Measurements from ENCODE around the gene NCBP1. TPM values are rescaled to one million over a fixed set of nuclear protein-coding genes. Genes with fewer than 3 reads are reported as not detected.

NCBP1 gene
- total RNA-seq, 2 donors from 2014 or later: 16.1 to 28.7 TPM

GRCh38 chr9:97600531-97601227, 32.9 kb upstream of the NCBP1 start:
- Histone ChIP-seq H3K27ac (no peak overlapping the region), H3K4me1 (ENCODE audit: control insufficient read depth in 1 of 2, low read depth in 2 of 2) (peaks cover 25 to 32% of the 10 kb centered on the region in 2 donors), H3K9me3 (no peaks in the 10 kb centered on the region), H3K27me3 (replicated peaks; ENCODE audit: insufficient read depth) (no peaks in the 10 kb centered on the region), H3K4me3 (no peak overlapping the region), H3K36me3 (peaks cover 52% of the 10 kb centered on the region)
- TF ChIP-seq CTCF (IDR thresholded peaks at IDR 0.05): no peak
- DNase-seq (ENCODE audit: low spot score) (no peak), ATAC-seq (ENCODE audit: insufficient number of reproducible peaks, low FRiP score, low read depth) (no peak)

- H3K36me3 ChIP-seq: peaks cover 55% of the 10 kb centered on the region
- no peak for ATAC-seq (ENCODE audit: insufficient number of reproducible peaks, low FRiP score, low read depth)
- no peaks in the 10 kb centered on the region for H3K9me3 ChIP-seq
Measured at GRCh38 chr9:97601228-97601898, 32.3 kb upstream of the NCBP1 start.

GRCh38 chr9:97602430-97602829, 31.2 kb upstream of the NCBP1 start:
- H3K27ac ChIP-seq: no peak overlapping the region
- H3K4me3 ChIP-seq: no peak overlapping the region
- peaks cover 55% of the 10 kb centered on the region for H3K36me3 ChIP-seq
- TF ChIP-seq CTCF (IDR thresholded peaks at IDR 0.05): no peak
- H3K27me3 ChIP-seq (replicated peaks; ENCODE audit: insufficient read depth): no peaks in the 10 kb centered on the region
- no peak for ATAC-seq (ENCODE audit: insufficient number of reproducible peaks, low FRiP score, low read depth)
- no peaks in the 10 kb centered on the region for H3K9me3 ChIP-seq
- peaks cover 14 to 16% of the 10 kb centered on the region in 2 donors for H3K4me1 ChIP-seq (ENCODE audit: control insufficient read depth in 1 of 2, low read depth in 2 of 2)
- no peak for DNase-seq (ENCODE audit: low spot score)

More at GRCh38 chr9:97601228-97601898, 32.3 kb upstream of the NCBP1 start:
- Histone ChIP-seq H3K4me3 (no peak overlapping the region), H3K27me3 (replicated peaks; ENCODE audit: insufficient read depth) (no peaks in the 10 kb centered on the region), H3K27ac (no peak overlapping the region), H3K4me1 (ENCODE audit: control insufficient read depth in 1 of 2, low read depth in 2 of 2) (peaks cover 22 to 26% of the 10 kb centered on the region in 2 donors)
- no peak for TF ChIP-seq CTCF (IDR thresholded peaks at IDR 0.05)
- no peak for DNase-seq (ENCODE audit: low spot score)

- TF ChIP-seq CTCF (IDR thresholded peaks at IDR 0.05): no peak
- Histone ChIP-seq H3K4me3 (no peak overlapping the region), H3K9me3 (no peaks in the 10 kb centered on the region), H3K27me3 (replicated peaks; ENCODE audit: insufficient read depth) (no peaks in the 10 kb centered on the region), H3K27ac (no peak overlapping the region), H3K4me1 (ENCODE audit: control insufficient read depth in 1 of 2, low read depth in 2 of 2) (no peaks in the 10 kb centered on the region), H3K36me3 (peaks cover 48% of the 10 kb centered on the region)
- no peak for ATAC-seq (ENCODE audit: insufficient number of reproducible peaks, low FRiP score, low read depth)
- DNase-seq (ENCODE audit: low spot score): no peak
Measured at GRCh38 chr9:97604901-97605645, 28.5 kb upstream of the NCBP1 start.

All from thoracic aorta (tissue), 2 donors.